HepG2 (cell line): ENCODE data around the gene SMLR1. TPM values are rescaled to one million over a fixed set of nuclear protein-coding genes. Genes with fewer than 3 reads are reported as not detected.

Experiments used
- ASH2L ChIP-seq: fragments of 300-600, 200-600 bp; sonication (generic); IDR thresholded peaks from 2 replicates; pipeline ENCODE4 v1.7.0; 2017; ENCODE audit warnings: low read depth, mild to moderate bottlenecking, moderate library complexity, mixed read lengths, low read length; ENCODE audit not compliant: insufficient read length
- DNMT1 ChIP-seq: sonication (generic); formaldehyde crosslinking; IDR thresholded peaks from 2 replicates; pipeline ENCODE4 v1.5.1; 2020; ENCODE audit warnings: mild to moderate bottlenecking, missing genetic modification reagents
- FOXA1 ChIP-seq, 2 experiments: fragments of 450-650 bp in 1 of 2; sonication (generic) in 1 of 2; formaldehyde crosslinking in 1 of 2; IDR thresholded peaks; 2 replicates each; pipeline versions ENCODE4 v1.4.0 to v1.6.1; 2016 to 2020; ENCODE audit warnings: missing genetic modification reagents in 1 of 2
- NR2F6 ChIP-seq, 2 experiments: IDR thresholded peaks; 2 replicates each; pipeline ENCODE4 v1.6.1; 2016; ENCODE audit warnings: antibody characterized with exemption in 1 of 2, mild to moderate bottlenecking in 1 of 2
- RFXAP ChIP-seq: sonication (generic); formaldehyde crosslinking; IDR thresholded peaks from 2 replicates; pipeline ENCODE4 v1.4.0; 2020; ENCODE audit warnings: missing genetic modification reagents, borderline replicate concordance
- SMAD3 ChIP-seq: sonication (generic); formaldehyde crosslinking; IDR thresholded peaks from 2 replicates; pipeline ENCODE4 v1.4.0; 2020; ENCODE audit warnings: missing genetic modification reagents
- SNAPC4 ChIP-seq: sonication (generic); formaldehyde crosslinking; IDR thresholded peaks from 2 replicates; pipeline ENCODE4 v1.4.0; 2020; ENCODE audit warnings: mild to moderate bottlenecking, missing genetic modification reagents
- SOX6 ChIP-seq, 2 experiments: fragments of 450-650 bp in 1 of 2; sonication (generic) in 1 of 2; formaldehyde crosslinking in 1 of 2; IDR thresholded peaks; 2 replicates each; pipeline versions ENCODE4 v1.4.0 to v1.6.1; 2017 to 2020; ENCODE audit warnings: antibody characterized with exemption in 1 of 2, mild to moderate bottlenecking in 1 of 2, missing genetic modification reagents in 1 of 2
- SRSF1 ChIP-seq: fragments of 200-400 bp; formaldehyde crosslinking; optimal IDR thresholded peaks from 2 replicates; pipeline ENCODE3; 2017; ENCODE audit warnings: mild to moderate bottlenecking, low read depth, low read length, moderate library complexity
- TBP ChIP-seq: sonication (generic); formaldehyde crosslinking; IDR thresholded peaks from 2 replicates; pipeline ENCODE4 v1.5.0; 2020; ENCODE audit warnings: missing genetic modification reagents
- ZIK1 ChIP-seq: sonication (generic); formaldehyde crosslinking; IDR thresholded peaks from 2 replicates; pipeline ENCODE4 v1.5.0; 2020; ENCODE audit warnings: mild to moderate bottlenecking, low read depth, missing genetic modification reagents, borderline replicate concordance
- ZMYM3 ChIP-seq: sonication (generic); formaldehyde crosslinking; IDR thresholded peaks from 2 replicates; pipeline ENCODE4 v1.5.1; 2020; ENCODE audit warnings: mild to moderate bottlenecking, missing genetic modification reagents
- ZNF20 ChIP-seq: sonication (generic); formaldehyde crosslinking; IDR thresholded peaks from 2 replicates; pipeline ENCODE4 v1.4.0; 2020; ENCODE audit warnings: mild to moderate bottlenecking, moderate library complexity, missing genetic modification reagents
- ZNF260 ChIP-seq: sonication (generic); formaldehyde crosslinking; IDR thresholded peaks from 2 replicates; pipeline ENCODE4 v1.4.0; 2020; ENCODE audit warnings: missing genetic modification reagents, low read depth, mild to moderate bottlenecking, borderline replicate concordance
- ZNF414 ChIP-seq: sonication (generic); formaldehyde crosslinking; IDR thresholded peaks from 2 replicates; pipeline ENCODE4 v1.5.0; 2020; ENCODE audit warnings: missing genetic modification reagents
- ZNF556 ChIP-seq: sonication (generic); formaldehyde crosslinking; IDR thresholded peaks from 2 replicates; pipeline ENCODE4 v1.4.0; 2020; ENCODE audit warnings: mild to moderate bottlenecking, missing genetic modification reagents, borderline replicate concordance
- ZSCAN31 ChIP-seq: sonication (generic); formaldehyde crosslinking; IDR thresholded peaks from 2 replicates; pipeline ENCODE4 v1.5.0; 2020; ENCODE audit warnings: low read depth, mild to moderate bottlenecking, missing genetic modification reagents
- polyA plus RNA-seq, 8 experiments: library from polyadenylated mRNA; depleted of rRNA in 3 of 8; stranded (reverse) in 7 of 8; unstranded in 1 of 8; fragments of >200 nt; fragmentation: Illumina TruSeq in 4 of 8; extraction: Trizol in 4 of 8; gene quantifications; 2 replicates each; pipeline versions ENCODE4 v1.2.1 to v1.2.3, GENCODE V29; 2011 to 2016; ENCODE audit warnings: low read depth in 4 of 8, missing spikeins in 1 of 8, mixed read lengths in 1 of 8; ENCODE audit not compliant: insufficient read depth in 1 of 8
- total RNA-seq, 5 experiments: library from RNA; depleted of rRNA; stranded (reverse); fragments of >200 nt; fragmentation: Illumina TruSeq; extraction: Trizol; gene quantifications; 2 replicates each; pipeline ENCODE4 v1.2.3, GENCODE V29; 2016; ENCODE audit warnings: low read depth in 1 of 5
- TF ChIP-seq, protein P1 (sequence below): sonication (generic); formaldehyde crosslinking; IDR thresholded peaks from 2 replicates; pipeline ENCODE4 v1.4.0; 2020; ENCODE audit warnings: missing genetic modification reagents, borderline replicate concordance

The SMLR1 gene
- total and polyA plus RNA-seq, 2 of the 13 experiments (the other 11 are each of a cell fraction or from before 2014, with no cell fraction given): 41.8 to 104 TPM

DNA sequence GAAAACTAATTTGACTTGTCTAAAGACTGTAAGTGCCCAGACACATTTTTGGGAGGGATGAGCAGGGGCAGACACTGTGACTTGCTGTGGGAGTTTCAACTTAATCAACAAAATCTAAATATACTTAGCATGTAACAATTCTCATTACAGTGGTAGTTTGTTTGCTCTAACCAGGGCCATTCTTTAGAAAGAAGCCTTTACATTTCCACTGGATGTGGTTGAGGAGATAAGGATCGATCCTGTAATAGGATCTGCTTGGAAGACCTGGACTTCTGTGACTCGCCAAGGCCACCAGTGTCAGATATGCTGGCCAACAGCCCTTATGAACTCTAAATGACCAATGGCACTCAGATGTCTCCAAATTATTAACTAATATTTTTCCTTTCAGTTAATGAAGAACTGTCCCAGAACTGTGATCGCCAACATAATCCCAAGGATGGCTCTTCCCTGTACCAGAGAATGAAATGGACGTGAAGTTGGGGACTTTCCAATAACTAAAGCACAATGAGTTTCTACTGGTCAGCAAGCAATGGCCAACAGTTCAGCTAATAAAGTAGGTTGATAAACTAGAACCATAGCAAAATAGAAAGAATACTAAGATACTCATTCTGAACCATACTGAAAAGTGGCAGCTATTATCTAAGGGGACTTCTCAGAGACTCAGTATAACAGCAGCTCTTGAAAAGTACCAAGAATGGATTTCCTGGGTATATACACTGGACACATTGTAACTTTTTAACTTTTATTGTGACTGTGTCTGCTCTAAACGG, 7.5 kb downstream of the SMLR1 start (continued):
- no peak for TF ChIP-seq ASH2L
- TF ChIP-seq DNMT1 (CRISPR knock-in tag): no peak
- no peak; the same call in 1 of the 2 replicates for TF ChIP-seq ZNF556 (CRISPR knock-in tag)
- TF ChIP-seq NR2F6 (IDR thresholded peaks at IDR 0.05): no peak
- peak; percentile 28; the same call in 1 of the 2 replicates for TF ChIP-seq NR2F6 (CRISPR knock-in tag; IDR thresholded peaks at IDR 0.05)
- peak; percentile 17; the same call in 1 of the 2 replicates for TF ChIP-seq ZMYM3 (CRISPR knock-in tag)
- TF ChIP-seq RFXAP: no peak
- TF ChIP-seq ZNF20 (CRISPR knock-in tag): no peak
- TF ChIP-seq SNAPC4: 0 out of 2 replicates have a peak, but pooled peaks have one; percentile 20
- TF ChIP-seq, protein P1, sequence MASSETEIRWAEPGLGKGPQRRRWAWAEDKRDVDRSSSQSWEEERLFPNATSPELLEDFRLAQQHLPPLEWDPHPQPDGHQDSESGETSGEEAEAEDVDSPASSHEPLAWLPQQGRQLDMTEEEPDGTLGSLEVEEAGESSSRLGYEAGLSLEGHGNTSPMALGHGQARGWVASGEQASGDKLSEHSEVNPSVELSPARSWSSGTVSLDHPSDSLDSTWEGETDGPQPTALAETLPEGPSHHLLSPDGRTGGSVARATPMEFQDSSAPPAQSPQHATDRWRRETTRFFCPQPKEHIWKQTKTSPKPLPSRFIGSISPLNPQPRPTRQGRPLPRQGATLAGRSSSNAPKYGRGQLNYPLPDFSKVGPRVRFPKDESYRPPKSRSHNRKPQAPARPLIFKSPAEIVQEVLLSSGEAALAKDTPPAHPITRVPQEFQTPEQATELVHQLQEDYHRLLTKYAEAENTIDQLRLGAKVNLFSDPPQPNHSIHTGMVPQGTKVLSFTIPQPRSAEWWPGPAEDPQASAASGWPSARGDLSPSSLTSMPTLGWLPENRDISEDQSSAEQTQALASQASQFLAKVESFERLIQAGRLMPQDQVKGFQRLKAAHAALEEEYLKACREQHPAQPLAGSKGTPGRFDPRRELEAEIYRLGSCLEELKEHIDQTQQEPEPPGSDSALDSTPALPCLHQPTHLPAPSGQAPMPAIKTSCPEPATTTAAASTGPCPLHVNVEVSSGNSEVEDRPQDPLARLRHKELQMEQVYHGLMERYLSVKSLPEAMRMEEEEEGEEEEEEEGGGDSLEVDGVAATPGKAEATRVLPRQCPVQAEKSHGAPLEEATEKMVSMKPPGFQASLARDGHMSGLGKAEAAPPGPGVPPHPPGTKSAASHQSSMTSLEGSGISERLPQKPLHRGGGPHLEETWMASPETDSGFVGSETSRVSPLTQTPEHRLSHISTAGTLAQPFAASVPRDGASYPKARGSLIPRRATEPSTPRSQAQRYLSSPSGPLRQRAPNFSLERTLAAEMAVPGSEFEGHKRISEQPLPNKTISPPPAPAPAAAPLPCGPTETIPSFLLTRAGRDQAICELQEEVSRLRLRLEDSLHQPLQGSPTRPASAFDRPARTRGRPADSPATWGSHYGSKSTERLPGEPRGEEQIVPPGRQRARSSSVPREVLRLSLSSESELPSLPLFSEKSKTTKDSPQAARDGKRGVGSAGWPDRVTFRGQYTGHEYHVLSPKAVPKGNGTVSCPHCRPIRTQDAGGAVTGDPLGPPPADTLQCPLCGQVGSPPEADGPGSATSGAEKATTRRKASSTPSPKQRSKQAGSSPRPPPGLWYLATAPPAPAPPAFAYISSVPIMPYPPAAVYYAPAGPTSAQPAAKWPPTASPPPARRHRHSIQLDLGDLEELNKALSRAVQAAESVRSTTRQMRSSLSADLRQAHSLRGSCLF (CRISPR knock-in tag): no peak
- no peak for TF ChIP-seq FOXA1 (IDR thresholded peaks at IDR 0.05)
- TF ChIP-seq FOXA1 (CRISPR knock-in tag; IDR thresholded peaks at IDR 0.05): peak; percentile 26; the same call in 1 of the 2 replicates
- no peak for TF ChIP-seq SOX6 (IDR thresholded peaks at IDR 0.05)
- peak; percentile 91 for TF ChIP-seq SOX6 (CRISPR knock-in tag; IDR thresholded peaks at IDR 0.05)
- TF ChIP-seq SRSF1: no peak
- TF ChIP-seq SMAD3 (CRISPR knock-in tag): peak; percentile 54; the same call in 1 of the 2 replicates
- no peak for TF ChIP-seq ZNF414 (CRISPR knock-in tag)
- TF ChIP-seq TBP (CRISPR knock-in tag): no peak
- no peak for TF ChIP-seq ZIK1
- no peak for TF ChIP-seq ZSCAN31 (CRISPR knock-in tag)
- TF ChIP-seq ZNF260 (CRISPR knock-in tag): no peak
